ENCODE data around the gene PLD6. TPM values are rescaled to one million over a fixed set of nuclear protein-coding genes. Genes with fewer than 3 reads are reported as not detected.

The PLD6 gene
- total RNA-seq, 4 donors from 2014 or later, result 3.1 to 13.7 (median 6.9) TPM

GRCh38 chr17:17237026-17237799, 31.1 kb upstream of the PLD6 start, which contains the start of gene FLCN:
TSS of gene FLCN (minus strand) at chr17:17237168. CDS start at chr17:17228137, 9,031 bp downstream.
- intact Hi-C loops (cut with DNase I), result loop anchor here (2.0 to 5.0 kb wide), 3 partner anchors 85 to 236 kb away; partner anchors contain the start of gene MPRIP
- under 1% methylated on average over 28 of the region's 53 CpGs for WGBS

DNA sequence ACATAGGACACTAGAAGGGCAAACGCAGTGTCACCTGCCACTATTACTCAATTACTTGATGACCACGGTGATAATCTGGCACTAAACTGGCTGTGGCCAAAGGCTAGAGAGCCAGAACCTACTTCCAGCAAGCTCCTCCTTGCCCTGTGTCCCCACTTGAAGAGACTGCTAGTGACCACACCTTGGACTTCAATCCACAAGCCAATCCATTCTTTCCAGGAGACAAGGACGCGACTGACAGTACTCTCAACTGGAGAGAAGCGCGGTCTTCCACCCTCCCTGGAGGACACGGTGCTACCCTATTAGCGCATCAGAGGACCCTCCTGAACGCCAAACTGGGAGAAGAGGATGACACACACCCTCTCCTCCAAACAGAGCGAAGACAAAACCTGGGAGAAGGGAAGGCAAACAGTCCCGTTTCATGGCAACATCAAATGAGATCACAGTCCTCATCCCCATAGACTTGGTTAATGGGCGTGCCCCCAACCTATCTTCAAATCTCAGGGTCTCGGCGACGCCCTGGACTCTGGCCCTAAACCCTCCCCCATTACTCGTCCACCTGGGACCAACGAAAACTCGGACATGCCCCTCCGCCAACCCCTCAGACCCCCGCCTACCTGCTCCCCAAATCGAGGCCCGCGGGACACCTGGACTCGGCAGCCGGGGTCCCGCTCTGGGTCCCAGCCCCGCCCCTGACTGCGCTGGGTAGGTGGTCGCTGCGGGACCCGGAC, 30.3 kb upstream of the PLD6 start:
- no peak for DNase-seq (ENCODE audit: extremely low spot score)
- Histone ChIP-seq H3K27me3 (no peaks in the 10 kb centered on the region), H3K9me3 (no peaks in the 10 kb centered on the region), H3K27ac (replicated peaks in 1 of 4) (peak overlapping the region; percentile 92 to 98 (median 96)), H3K4me3 (peak overlapping the region; percentile 89 to 100 (median 96)), H3K36me3 (peaks cover 7 to 15% (median 13%) of the 10 kb centered on the region in 4 donors), H3K4me1 (peaks cover 37 to 58% (median 48%) of the 10 kb centered on the region in 4 donors)
- intact Hi-C loops (cut with DNase I), result loop anchor here (2.0 to 5.0 kb wide), 3 partner anchors 84 to 236 kb away; partner anchors contain the start of gene MPRIP
- 0% methylated on average over 18 of the region's 31 CpGs for WGBS
- no peak for TF ChIP-seq CTCF (IDR thresholded peaks at IDR 0.05)

More at GRCh38 chr17:17237026-17237799, 31.1 kb upstream of the PLD6 start, which contains the start of gene FLCN:
- H3K4me3 ChIP-seq, result peak within 1 kb of the TSS; percentile 89 to 100 (median 96)
- no peaks in the 10 kb centered on the region for H3K27me3 ChIP-seq
- H3K36me3 ChIP-seq, result peaks cover 0 to 8% (median 6%) of the 10 kb centered on the region in 4 donors
- H3K4me1 ChIP-seq, result peaks cover 30 to 50% (median 45%) of the 10 kb centered on the region in 4 donors
- no peaks in the 10 kb centered on the region for H3K9me3 ChIP-seq
- TF ChIP-seq EP300 (IDR thresholded peaks at IDR 0.05) (no peak), POLR2AphosphoS5 (IDR thresholded peaks at IDR 0.05) (peak; percentile 81 to 86), POLR2A (IDR thresholded peaks at IDR 0.05; ENCODE audit: low read depth) (peak; percentile 91), CTCF (IDR thresholded peaks at IDR 0.05) (no peak)
- H3K27ac ChIP-seq (replicated peaks in 1 of 4), result peak within 1 kb of the TSS; percentile 92 to 98 (median 96)
- peak; percentile 98 for DNase-seq (ENCODE audit: extremely low spot score)

GRCh38 chr17:17235212-17236174, 29.4 kb upstream of the PLD6 start:
- DNase-seq (ENCODE audit: extremely low spot score), result no peak
- peaks cover 37 to 62% (median 48%) of the 10 kb centered on the region in 4 donors for H3K4me1 ChIP-seq
- intact Hi-C loops (cut with DNase I), result loop anchor here (2.0 to 5.0 kb wide), 3 partner anchors 83 to 235 kb away; partner anchors contain the start of gene MPRIP

More at GRCh38 chr17:17235212-17236174, 29.4 kb upstream of the PLD6 start:
- WGBS, result 57% methylated on average over 16 of the region's 19 CpGs
- H3K27ac ChIP-seq (replicated peaks in 1 of 4), result peak overlapping the region; percentile 92 to 98 (median 96)
- H3K4me3 ChIP-seq, result peak overlapping the region; percentile 89 to 100 (median 96)
- H3K27me3 ChIP-seq, result no peaks in the 10 kb centered on the region
- TF ChIP-seq EP300 (IDR thresholded peaks at IDR 0.05) (no peak), CTCF (IDR thresholded peaks at IDR 0.05) (no peak), POLR2AphosphoS5 (IDR thresholded peaks at IDR 0.05) (no peak), POLR2A (IDR thresholded peaks at IDR 0.05; ENCODE audit: low read depth) (no peak)
- peaks cover 17 to 25% (median 23%) of the 10 kb centered on the region in 4 donors for H3K36me3 ChIP-seq
- H3K9me3 ChIP-seq, result no peaks in the 10 kb centered on the region
